GM13976 (cell line): ENCODE data around the gene AOC3.
"Not testable (repeated sequence)": the region's sequence is repeated elsewhere in the genome, so short reads cannot be mapped to it uniquely, and the experiment has no call there.

ENCODE experiments used
- DNase-seq: peaks from one replicate; pipeline ENCODE4 v3.0.0; 2012; ENCODE audit warnings: low spot score
- CTCF ChIP-seq: IDR thresholded peaks from 2 replicates; pipeline ENCODE4 v1.5.1; 2012; ENCODE audit warnings: borderline replicate concordance, mild to moderate bottlenecking; ENCODE audit not compliant: insufficient read depth; ENCODE audit errors: extremely low read depth, missing control alignments, control extremely low read depth
- in situ Hi-C: fragments of 300-500 bp; cut with MboI; formaldehyde crosslinking; loops from one replicate; pipeline ENCODE4 v1.12.0; 2022; ENCODE audit warnings: low sequenced_read_pairs, mixed read lengths, inconsistent platforms; ENCODE audit not compliant: unreplicated experiment

Gene AOC3

GRCh38 chr17:42877037-42877436 lies 26.0 kb downstream of the AOC3 start:
- in situ Hi-C loops = no loop called here
- no peak for DNase-seq
- no peak for TF ChIP-seq CTCF

GRCh38 chr17:42878123-42878880 lies 27.3 kb downstream of the AOC3 start:
- in situ Hi-C loops = no loop called here
- no peak for DNase-seq
- TF ChIP-seq CTCF = no peak

- in situ Hi-C loops = no loop called here
- no peak for DNase-seq
- TF ChIP-seq CTCF = no peak
Observed at GRCh38 chr17:42878924-42879595, 28.1 kb downstream of the AOC3 start.

- in situ Hi-C loops = no loop called here
- no peak for DNase-seq
- no peak for TF ChIP-seq CTCF
Observed at GRCh38 chr17:42879596-42879985, 28.6 kb downstream of the AOC3 start.

- TF ChIP-seq CTCF = no peak
- in situ Hi-C loops = no loop called here
- DNase-seq = no peak
Observed at GRCh38 chr17:42880776-42881310, 29.8 kb downstream of the AOC3 start.

GRCh38 chr17:42881706-42882105 lies 30.7 kb downstream of the AOC3 start:
- in situ Hi-C loops, DNase-seq: not testable (repeated sequence)

- in situ Hi-C loops = no loop called here
- TF ChIP-seq CTCF = no peak
- no peak for DNase-seq
Observed at GRCh38 chr17:42882166-42882565, 31.2 kb downstream of the AOC3 start.
